T-helper 2 cell treated with Interferon-gamma antibody and Interleukin-4, amounts not matched to agents 5 μg/mL and 100 μg/mL, for 36 hours (primary cell): ENCODE measurements around the gene PHYHD1.
"Not testable (repeated sequence)": the region's sequence is repeated elsewhere in the genome, so short reads cannot be mapped to it uniquely, and the experiment has no call there.

Experiments
- DNase-seq: peaks from one replicate; pipeline ENCODE4 v3.0.0; 2021; ENCODE audit warnings: low spot score
- H3K27ac Mint-ChIP-seq: one replicate; pipeline ENCODE4 v1.8.0; 2021; ENCODE audit warnings: mild to moderate bottlenecking, mixed read lengths
- H3K27me3 Mint-ChIP-seq: one replicate; pipeline ENCODE4 v1.8.0; 2021; ENCODE audit warnings: low read depth, mixed read lengths
- H3K36me3 Mint-ChIP-seq: one replicate; pipeline ENCODE4 v1.8.0; 2021; ENCODE audit warnings: low read depth, mixed read lengths
- H3K4me1 Mint-ChIP-seq: one replicate; pipeline ENCODE4 v1.8.0; 2021; ENCODE audit warnings: low read depth, mixed read lengths
- H3K4me3 Mint-ChIP-seq: one replicate; pipeline ENCODE4 v1.8.0; 2022; ENCODE audit warnings: mild to moderate bottlenecking, moderate library complexity, mixed read lengths
- H3K9me3 Mint-ChIP-seq: one replicate; pipeline ENCODE4 v1.8.0; 2021; ENCODE audit warnings: mixed read lengths

Gene PHYHD1

GRCh38 chr9:128921881-128922763, 1.3 kb downstream of the PHYHD1 start:
- DNase-seq, result no peak
- H3K4me1 Mint-ChIP-seq, result peaks cover 4% of the 10 kb centered on the region
- H3K36me3 Mint-ChIP-seq, result peaks cover 17% of the 10 kb centered on the region
- no peak overlapping the region for H3K4me3 Mint-ChIP-seq
- no peaks in the 10 kb centered on the region for H3K9me3 Mint-ChIP-seq
- peaks cover 3% of the 10 kb centered on the region for H3K27me3 Mint-ChIP-seq
- no peak overlapping the region for H3K27ac Mint-ChIP-seq

- H3K27ac Mint-ChIP-seq, result no peak overlapping the region
- H3K4me1 Mint-ChIP-seq, result peaks cover 10% of the 10 kb centered on the region
- no peak overlapping the region for H3K4me3 Mint-ChIP-seq
- peaks cover 6% of the 10 kb centered on the region for H3K36me3 Mint-ChIP-seq
- H3K9me3 Mint-ChIP-seq, result no peaks in the 10 kb centered on the region
- H3K27me3 Mint-ChIP-seq, result peaks cover 3% of the 10 kb centered on the region
- no peak for DNase-seq
These were observed 2.7 kb downstream of the PHYHD1 start for GRCh38 chr9:128923493-128923883.

GRCh38 chr9:128927731-128928411, 7.1 kb downstream of the PHYHD1 start:
- Mint-ChIP-seq H3K4me1 (peaks cover 10% of the 10 kb centered on the region), H3K27ac (peak overlapping the region; percentile 34), H3K9me3 (no peaks in the 10 kb centered on the region), H3K36me3 (no peaks in the 10 kb centered on the region), H3K27me3 (peaks cover 3% of the 10 kb centered on the region), H3K4me3 (no peak overlapping the region)
- peak; percentile 35 for DNase-seq

- no peak overlapping the region for H3K27ac Mint-ChIP-seq
- DNase-seq, result no peak
These were observed 7.8 kb downstream of the PHYHD1 start for GRCh38 chr9:128928624-128929023.

GRCh38 chr9:128929560-128929959, 8.8 kb downstream of the PHYHD1 start:
- no peak for DNase-seq
- no peaks in the 10 kb centered on the region for H3K9me3 Mint-ChIP-seq
- peaks cover 10% of the 10 kb centered on the region for H3K4me1 Mint-ChIP-seq
- H3K36me3 Mint-ChIP-seq, result no peaks in the 10 kb centered on the region
- no peak overlapping the region for H3K4me3 Mint-ChIP-seq
- H3K27ac Mint-ChIP-seq, result no peak overlapping the region
- H3K27me3 Mint-ChIP-seq, result peaks cover 3% of the 10 kb centered on the region

More at GRCh38 chr9:128928624-128929023, 7.8 kb downstream of the PHYHD1 start:
- H3K27me3 Mint-ChIP-seq, result peaks cover 3% of the 10 kb centered on the region
- no peaks in the 10 kb centered on the region for H3K9me3 Mint-ChIP-seq
- no peak overlapping the region for H3K4me3 Mint-ChIP-seq
- H3K36me3 Mint-ChIP-seq, result no peaks in the 10 kb centered on the region
- peaks cover 10% of the 10 kb centered on the region for H3K4me1 Mint-ChIP-seq

GRCh38 chr9:128933731-128934130, 12.9 kb downstream of the PHYHD1 start:
- H3K27ac Mint-ChIP-seq, result no peak overlapping the region
- H3K4me1 Mint-ChIP-seq, result no peaks in the 10 kb centered on the region
- H3K36me3 Mint-ChIP-seq, result no peaks in the 10 kb centered on the region
- H3K4me3 Mint-ChIP-seq, result no peak overlapping the region
- no peaks in the 10 kb centered on the region for H3K9me3 Mint-ChIP-seq
- no peak for DNase-seq
- H3K27me3 Mint-ChIP-seq, result no peaks in the 10 kb centered on the region

GRCh38 chr9:128936171-128936865, 15.5 kb downstream of the PHYHD1 start:
- H3K4me3 Mint-ChIP-seq, result no peak overlapping the region
- no peak for DNase-seq
- H3K27me3 Mint-ChIP-seq, result no peaks in the 10 kb centered on the region
- no peaks in the 10 kb centered on the region for H3K4me1 Mint-ChIP-seq
- H3K36me3 Mint-ChIP-seq, result no peaks in the 10 kb centered on the region
- no peaks in the 10 kb centered on the region for H3K9me3 Mint-ChIP-seq
- no peak overlapping the region for H3K27ac Mint-ChIP-seq

- H3K4me3 Mint-ChIP-seq, result no peak overlapping the region
- H3K36me3 Mint-ChIP-seq, result no peaks in the 10 kb centered on the region
- no peaks in the 10 kb centered on the region for H3K9me3 Mint-ChIP-seq
- H3K27me3 Mint-ChIP-seq, result no peaks in the 10 kb centered on the region
- no peak for DNase-seq
- H3K4me1 Mint-ChIP-seq, result no peaks in the 10 kb centered on the region
- no peak overlapping the region for H3K27ac Mint-ChIP-seq
These were observed 16.8 kb downstream of the PHYHD1 start for GRCh38 chr9:128937310-128938165.

- H3K9me3 Mint-ChIP-seq, result no peaks in the 10 kb centered on the region
- no peak for DNase-seq
- no peaks in the 10 kb centered on the region for H3K36me3 Mint-ChIP-seq
- no peak overlapping the region for H3K27ac Mint-ChIP-seq
- no peak overlapping the region for H3K4me3 Mint-ChIP-seq
- H3K27me3 Mint-ChIP-seq, result no peaks in the 10 kb centered on the region
- H3K4me1 Mint-ChIP-seq, result no peaks in the 10 kb centered on the region
These were observed 19.6 kb downstream of the PHYHD1 start for GRCh38 chr9:128940271-128940921.

- Mint-ChIP-seq H3K27ac (no peak overlapping the region), H3K27me3 (no peaks in the 10 kb centered on the region), H3K4me3 (no peak overlapping the region), H3K4me1 (peaks cover 4% of the 10 kb centered on the region), H3K9me3 (no peaks in the 10 kb centered on the region), H3K36me3 (peaks cover 7% of the 10 kb centered on the region)
- no peak for DNase-seq
These were observed 20.4 kb downstream of the PHYHD1 start for GRCh38 chr9:128940946-128941755.

GRCh38 chr9:128943832-128944620, 23.2 kb downstream of the PHYHD1 start:
- Mint-ChIP-seq H3K4me1 (peaks cover 18% of the 10 kb centered on the region), H3K36me3 (peaks cover 16% of the 10 kb centered on the region), H3K27ac (no peak overlapping the region), H3K4me3 (no peak overlapping the region), H3K27me3 (no peaks in the 10 kb centered on the region), H3K9me3 (no peaks in the 10 kb centered on the region)
- DNase-seq, result no peak

GRCh38 chr9:128944966-128945365, 24.2 kb downstream of the PHYHD1 start:
- H3K36me3 Mint-ChIP-seq, result peaks cover 16% of the 10 kb centered on the region
- not testable (repeated sequence) for DNase-seq, H3K27me3 Mint-ChIP-seq, H3K27ac Mint-ChIP-seq, H3K4me3 Mint-ChIP-seq, H3K9me3 Mint-ChIP-seq
- H3K4me1 Mint-ChIP-seq, result peaks cover 19% of the 10 kb centered on the region
